GM13976 (cell line): Measurements from ENCODE around the gene AATK.

ENCODE experiments used
- DNase-seq: peaks from one replicate; pipeline ENCODE4 v3.0.0; 2012; ENCODE audit warnings: low spot score
- CTCF ChIP-seq: IDR thresholded peaks from 2 replicates; pipeline ENCODE4 v1.5.1; 2012; ENCODE audit warnings: borderline replicate concordance, mild to moderate bottlenecking; ENCODE audit not compliant: insufficient read depth; ENCODE audit errors: extremely low read depth, missing control alignments, control extremely low read depth
- in situ Hi-C: fragments of 300-500 bp; cut with MboI; formaldehyde crosslinking; loops from one replicate; pipeline ENCODE4 v1.12.0; 2022; ENCODE audit warnings: low sequenced_read_pairs, mixed read lengths, inconsistent platforms; ENCODE audit not compliant: unreplicated experiment

Gene AATK

GRCh38 chr17:81131486-81132196, 34.4 kb downstream of the AATK start:
- in situ Hi-C loops: no loop called here

GRCh38 chr17:81130385-81131361, 35.3 kb downstream of the AATK start:
- in situ Hi-C loops: no loop called here
- no peak for TF ChIP-seq CTCF
- no peak for DNase-seq

More at GRCh38 chr17:81131486-81132196, 34.4 kb downstream of the AATK start:
- TF ChIP-seq CTCF: no peak
- DNase-seq: no peak

GRCh38 chr17:81129711-81130367, 36.2 kb downstream of the AATK start:
- no peak for DNase-seq
- no peak for TF ChIP-seq CTCF
- in situ Hi-C loops: no loop called here

GRCh38 chr17:81129289-81129688, 36.7 kb downstream of the AATK start:
- in situ Hi-C loops: no loop called here
- no peak for TF ChIP-seq CTCF
- DNase-seq: no peak

- in situ Hi-C loops: no loop called here
- no peak for TF ChIP-seq CTCF
- no peak for DNase-seq
These were observed 37.2 kb downstream of the AATK start for GRCh38 chr17:81128774-81129173.

- no peak for DNase-seq
- in situ Hi-C loops: no loop called here
- no peak for TF ChIP-seq CTCF
These were observed 37.7 kb downstream of the AATK start for GRCh38 chr17:81128338-81128737.
